ENCODE data around the gene RTL1. TPM values are rescaled to one million over a fixed set of nuclear protein-coding genes. Genes with fewer than 3 reads are reported as not detected.

RTL1 gene
- total RNA-seq, 1 donor from 2014 or later, result not detected

GRCh38 chr14:100914597-100915021 is 11.1 kb upstream of the RTL1 start:
- intact Hi-C loops (cut with DNase I), result no loop called here
- Histone ChIP-seq H3K4me3 (no peak overlapping the region), H3K27me3 (ENCODE audit: low read depth) (peaks cover 7% of the 10 kb centered on the region), H3K9me3 (no peaks in the 10 kb centered on the region), H3K36me3 (no peaks in the 10 kb centered on the region), H3K27ac (no peak overlapping the region), H3K4me1 (no peaks in the 10 kb centered on the region)
- ATAC-seq, result no peak
- TF ChIP-seq CTCF (IDR thresholded peaks at IDR 0.05), result no peak
- no peak for DNase-seq

GRCh38 chr14:100911665-100912316 is 8.3 kb upstream of the RTL1 start:
- H3K4me1 ChIP-seq, result no peaks in the 10 kb centered on the region

GRCh38 chr14:100910888-100911664 is 7.6 kb upstream of the RTL1 start:
- H3K27me3 ChIP-seq (ENCODE audit: low read depth), result peaks cover 18% of the 10 kb centered on the region
- no peak for TF ChIP-seq CTCF (IDR thresholded peaks at IDR 0.05)
- DNase-seq (no peak), ATAC-seq (no peak)
- H3K36me3 ChIP-seq, result no peaks in the 10 kb centered on the region
- no peak overlapping the region for H3K4me3 ChIP-seq
- no peaks in the 10 kb centered on the region for H3K9me3 ChIP-seq
- H3K27ac ChIP-seq, result no peak overlapping the region
- H3K4me1 ChIP-seq, result no peaks in the 10 kb centered on the region
- intact Hi-C loops (cut with DNase I), result no loop called here

More at GRCh38 chr14:100911665-100912316, 8.3 kb upstream of the RTL1 start:
- no peak for DNase-seq
- intact Hi-C loops (cut with DNase I), result no loop called here
- H3K36me3 ChIP-seq, result no peaks in the 10 kb centered on the region
- H3K9me3 ChIP-seq, result no peaks in the 10 kb centered on the region
- no peak overlapping the region for H3K27ac ChIP-seq
- no peak overlapping the region for H3K4me3 ChIP-seq
- ATAC-seq, result no peak
- H3K27me3 ChIP-seq (ENCODE audit: low read depth), result peaks cover 12% of the 10 kb centered on the region
- TF ChIP-seq CTCF (IDR thresholded peaks at IDR 0.05), result no peak

- intact Hi-C loops (cut with DNase I), result no loop called here
- ATAC-seq (no peak), DNase-seq (no peak)
- Histone ChIP-seq H3K27me3 (ENCODE audit: low read depth) (peaks cover 29% of the 10 kb centered on the region), H3K9me3 (no peaks in the 10 kb centered on the region), H3K4me3 (no peak overlapping the region), H3K36me3 (no peaks in the 10 kb centered on the region), H3K4me1 (no peaks in the 10 kb centered on the region), H3K27ac (no peak overlapping the region)
- TF ChIP-seq CTCF (IDR thresholded peaks at IDR 0.05), result no peak
Observed at GRCh38 chr14:100909439-100909838, 5.9 kb upstream of the RTL1 start.

GRCh38 chr14:100907240-100907639 is 3.7 kb upstream of the RTL1 start:
- Histone ChIP-seq H3K36me3 (no peaks in the 10 kb centered on the region), H3K4me3 (no peak overlapping the region), H3K9me3 (no peaks in the 10 kb centered on the region), H3K27me3 (ENCODE audit: low read depth) (peaks cover 47% of the 10 kb centered on the region), H3K27ac (no peak overlapping the region), H3K4me1 (no peaks in the 10 kb centered on the region)
- TF ChIP-seq CTCF (IDR thresholded peaks at IDR 0.05), result no peak
- no peak for ATAC-seq
- DNase-seq, result no peak
- intact Hi-C loops (cut with DNase I), result no loop called here

Data from lower lobe of right lung (tissue), 2 donors.